Mesothelial cell of epicardium (in vitro differentiated cells): ENCODE data around the gene SVIL. TPM values are rescaled to one million over a fixed set of nuclear protein-coding genes. Genes with fewer than 3 reads are reported as not detected.
A peak's percentile ranks its signal among the peaks of the same experiment; 100 is the strongest.

Source experiments
- DNase-seq, 2 experiments: peaks; one replicate each; pipeline ENCODE4 v3.0.0; 2021; ENCODE audit warnings: low spot score in 2 of 2; ENCODE audit not compliant: unreplicated experiment in 2 of 2
- H3K27ac Mint-ChIP-seq: 2 replicates; pipeline ENCODE4 v1.8.0; 2021; ENCODE audit warnings: mixed read lengths
- H3K27me3 Mint-ChIP-seq: 2 replicates; pipeline ENCODE4 v1.8.0; 2021; ENCODE audit warnings: low read depth, mixed read lengths
- H3K36me3 Mint-ChIP-seq: 2 replicates; pipeline ENCODE4 v1.8.0; 2021; ENCODE audit warnings: mixed read lengths
- H3K4me1 Mint-ChIP-seq: 2 replicates; pipeline ENCODE4 v1.8.0; 2021; ENCODE audit warnings: mixed read lengths
- H3K4me3 Mint-ChIP-seq: 2 replicates; pipeline ENCODE4 v1.8.0; 2021; ENCODE audit warnings: mild to moderate bottlenecking, moderate library complexity, mixed read lengths
- H3K9me3 Mint-ChIP-seq: 2 replicates; pipeline ENCODE4 v1.8.0; 2021; ENCODE audit warnings: mixed read lengths
- total RNA-seq: library from RNA; stranded (reverse); gene quantifications from 3 replicates; pipeline ENCODE4 v1.2.1, GENCODE V29; 2021
- TF ChIP-seq, protein P1 (sequence below): fragments of 200-600 bp; sonication (generic); IDR thresholded peaks from one replicate; pipeline ENCODE4 v1.5.0; 2021; ENCODE audit warnings: antibody characterized with exemption; ENCODE audit not compliant: unreplicated experiment

The SVIL gene
- total RNA-seq, 1 donor from 2014 or later, result 293 TPM

GRCh38 chr10:29479981-29480954, 154.5 kb downstream of the SVIL start:
- no peaks in the 10 kb centered on the region for H3K27me3 Mint-ChIP-seq
- no peak for DNase-seq

DNA sequence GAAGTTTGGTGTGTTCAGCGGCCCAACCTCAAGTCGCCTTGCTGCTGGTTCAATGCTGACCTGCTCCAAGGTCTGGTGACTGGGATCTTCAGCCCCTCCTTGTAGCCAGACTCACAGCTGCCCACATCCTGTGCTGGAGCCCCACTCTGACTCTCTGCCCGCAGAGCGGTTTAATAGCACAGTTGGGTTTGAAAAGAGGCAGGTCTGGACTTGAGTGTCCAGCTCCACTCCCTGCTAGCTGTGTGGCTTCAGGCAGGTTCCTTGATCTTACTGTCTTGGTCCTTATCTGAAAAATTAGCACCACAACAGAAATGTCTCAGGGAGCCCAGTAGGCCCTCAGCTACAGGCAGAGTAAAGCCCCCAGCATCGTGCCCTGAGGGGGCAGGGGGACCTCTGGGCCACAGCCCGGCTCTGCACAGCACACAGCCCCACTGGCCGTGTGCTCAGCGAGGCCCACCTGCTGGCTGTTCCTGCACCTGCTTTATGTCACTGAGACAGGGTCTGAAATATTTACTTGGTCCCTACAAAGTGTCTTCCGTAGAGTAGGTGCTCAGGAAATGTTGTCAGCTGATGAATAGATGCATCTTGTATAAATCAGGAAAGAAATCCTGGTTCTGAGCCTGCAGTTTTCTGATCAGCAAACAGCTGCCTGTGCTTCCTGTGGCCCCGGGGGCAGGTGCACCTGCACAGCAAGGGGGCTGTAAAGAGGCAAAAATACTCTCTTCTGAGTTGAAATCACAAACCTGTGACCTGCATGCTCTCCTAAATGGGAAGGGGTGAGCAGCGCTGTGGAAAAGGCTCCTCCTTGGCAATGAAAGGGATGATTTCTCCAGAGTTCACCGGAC, 155.5 kb downstream of the SVIL start:
- Mint-ChIP-seq H3K4me1 (peaks cover 18% of the 10 kb centered on the region), H3K27me3 (no peaks in the 10 kb centered on the region), H3K9me3 (no peaks in the 10 kb centered on the region), H3K27ac (peak overlapping the region; percentile 25), H3K36me3 (peaks cover 21% of the 10 kb centered on the region), H3K4me3 (no peak overlapping the region)
- TF ChIP-seq, protein P1, sequence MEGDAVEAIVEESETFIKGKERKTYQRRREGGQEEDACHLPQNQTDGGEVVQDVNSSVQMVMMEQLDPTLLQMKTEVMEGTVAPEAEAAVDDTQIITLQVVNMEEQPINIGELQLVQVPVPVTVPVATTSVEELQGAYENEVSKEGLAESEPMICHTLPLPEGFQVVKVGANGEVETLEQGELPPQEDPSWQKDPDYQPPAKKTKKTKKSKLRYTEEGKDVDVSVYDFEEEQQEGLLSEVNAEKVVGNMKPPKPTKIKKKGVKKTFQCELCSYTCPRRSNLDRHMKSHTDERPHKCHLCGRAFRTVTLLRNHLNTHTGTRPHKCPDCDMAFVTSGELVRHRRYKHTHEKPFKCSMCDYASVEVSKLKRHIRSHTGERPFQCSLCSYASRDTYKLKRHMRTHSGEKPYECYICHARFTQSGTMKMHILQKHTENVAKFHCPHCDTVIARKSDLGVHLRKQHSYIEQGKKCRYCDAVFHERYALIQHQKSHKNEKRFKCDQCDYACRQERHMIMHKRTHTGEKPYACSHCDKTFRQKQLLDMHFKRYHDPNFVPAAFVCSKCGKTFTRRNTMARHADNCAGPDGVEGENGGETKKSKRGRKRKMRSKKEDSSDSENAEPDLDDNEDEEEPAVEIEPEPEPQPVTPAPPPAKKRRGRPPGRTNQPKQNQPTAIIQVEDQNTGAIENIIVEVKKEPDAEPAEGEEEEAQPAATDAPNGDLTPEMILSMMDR, result no peak
- DNase-seq, result no peak

More at GRCh38 chr10:29479981-29480954, 154.5 kb downstream of the SVIL start:
- no peaks in the 10 kb centered on the region for H3K9me3 Mint-ChIP-seq
- TF ChIP-seq, protein P1, result no peak
- peaks cover 21% of the 10 kb centered on the region for H3K4me1 Mint-ChIP-seq
- no peak overlapping the region for H3K27ac Mint-ChIP-seq
- H3K36me3 Mint-ChIP-seq, result peaks cover 25% of the 10 kb centered on the region
- H3K4me3 Mint-ChIP-seq, result no peak overlapping the region

- no peak overlapping the region for H3K4me3 Mint-ChIP-seq
- DNase-seq, result no peak
- H3K36me3 Mint-ChIP-seq, result peaks cover 57% of the 10 kb centered on the region
- TF ChIP-seq, protein P1, result no peak
- H3K4me1 Mint-ChIP-seq, result peaks cover 27% of the 10 kb centered on the region
- peak overlapping the region; percentile 34 for H3K27ac Mint-ChIP-seq
- H3K27me3 Mint-ChIP-seq, result no peaks in the 10 kb centered on the region
- H3K9me3 Mint-ChIP-seq, result no peaks in the 10 kb centered on the region
These were observed 161.2 kb downstream of the SVIL start for GRCh38 chr10:29473406-29474100.

DNA sequence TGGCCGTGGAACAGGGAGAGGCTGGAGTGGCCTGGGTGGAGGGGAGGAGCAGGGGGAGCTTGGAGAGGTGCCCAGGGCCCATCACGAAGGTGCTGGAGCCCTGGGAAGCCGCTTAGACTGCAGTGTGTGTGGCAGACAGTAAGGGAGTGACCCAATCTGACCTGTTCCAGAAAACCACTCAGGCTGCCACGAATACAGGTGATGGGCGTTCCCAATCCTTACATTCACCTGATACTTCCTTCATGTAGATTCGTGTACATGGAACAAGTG, 161.7 kb downstream of the SVIL start:
- peak overlapping the region; percentile 71 for H3K27ac Mint-ChIP-seq
- H3K4me1 Mint-ChIP-seq, result peaks cover 27% of the 10 kb centered on the region
- no peaks in the 10 kb centered on the region for H3K9me3 Mint-ChIP-seq
- peaks cover 59% of the 10 kb centered on the region for H3K36me3 Mint-ChIP-seq
- TF ChIP-seq, protein P1, result no peak
- no peak for DNase-seq
- H3K27me3 Mint-ChIP-seq, result no peaks in the 10 kb centered on the region
- no peak overlapping the region for H3K4me3 Mint-ChIP-seq

- Mint-ChIP-seq H3K36me3 (peaks cover 60% of the 10 kb centered on the region), H3K9me3 (no peaks in the 10 kb centered on the region), H3K27me3 (no peaks in the 10 kb centered on the region), H3K27ac (peak overlapping the region; percentile 71), H3K4me1 (peaks cover 27% of the 10 kb centered on the region), H3K4me3 (no peak overlapping the region)
- DNase-seq, result no peak
- TF ChIP-seq, protein P1, result no peak
These were observed 162.3 kb downstream of the SVIL start for GRCh38 chr10:29472301-29473086.
